ENCODE data around the gene CDH4.

The CDH4 gene

DNA sequence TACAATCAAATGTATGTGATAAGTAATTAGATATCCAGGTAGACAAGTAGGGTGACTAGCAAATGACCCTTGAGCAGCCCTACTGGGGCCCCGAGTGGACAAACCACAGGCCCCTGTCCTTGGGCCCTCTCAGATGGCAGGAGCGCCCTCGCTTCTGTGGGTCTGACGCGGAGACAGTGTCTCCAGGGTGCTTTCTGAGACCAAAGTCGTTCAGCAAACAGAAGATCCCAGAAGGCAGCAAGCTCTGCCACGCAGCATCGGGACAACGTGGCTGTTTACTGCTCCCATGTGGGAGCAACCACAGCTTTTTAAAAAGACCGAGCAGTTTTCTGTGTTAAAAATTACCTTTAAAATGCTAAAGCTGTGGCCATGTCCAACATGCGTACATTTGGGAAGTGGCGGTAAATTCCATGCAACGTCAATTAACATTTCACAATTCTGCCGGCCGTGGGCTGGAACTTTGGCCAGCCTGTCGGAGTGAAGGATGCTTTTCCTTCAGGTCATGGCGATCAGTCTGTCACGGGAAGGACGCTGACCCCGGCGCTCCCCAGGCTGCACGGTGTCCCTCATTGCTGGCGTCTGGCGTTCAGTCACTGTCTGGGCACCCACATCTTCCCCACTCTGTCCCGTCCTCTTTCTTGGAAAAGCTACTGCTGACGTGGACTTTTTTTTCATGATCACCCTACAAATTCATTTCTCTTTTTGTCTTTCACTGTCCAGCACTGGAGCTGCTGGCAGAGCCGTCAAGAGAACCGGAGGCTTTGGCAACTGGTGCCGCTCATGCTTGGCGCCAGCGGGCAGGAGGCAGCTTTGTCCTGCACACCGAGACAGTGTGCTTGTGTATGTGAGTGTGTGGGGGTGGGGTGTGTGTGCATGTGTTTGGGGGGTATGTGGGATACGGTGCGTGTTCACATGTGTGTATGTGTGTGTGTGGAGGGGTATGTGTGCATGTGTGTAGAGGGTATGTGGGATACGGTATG is 293.1 kb downstream of the CDH4 start:
- no peaks in the 10 kb centered on the region for H3K36me3 Mint-ChIP-seq (ENCODE audit: insufficient read depth)
- no peak overlapping the region for H3K4me3 Mint-ChIP-seq
- no peaks in the 10 kb centered on the region for H3K4me1 Mint-ChIP-seq
- no peak for DNase-seq (ENCODE audit: low spot score in 2 of 2)
- no peak overlapping the region for H3K27ac Mint-ChIP-seq (ENCODE audit: low read depth)
- peaks cover 14% of the 10 kb centered on the region for H3K27me3 Mint-ChIP-seq
- no peak for ATAC-seq (replicated peaks; ENCODE audit: extremely low read depth, poor library complexity, severe bottlenecking)
- H3K9me3 Mint-ChIP-seq = peaks cover 6% of the 10 kb centered on the region

DNA sequence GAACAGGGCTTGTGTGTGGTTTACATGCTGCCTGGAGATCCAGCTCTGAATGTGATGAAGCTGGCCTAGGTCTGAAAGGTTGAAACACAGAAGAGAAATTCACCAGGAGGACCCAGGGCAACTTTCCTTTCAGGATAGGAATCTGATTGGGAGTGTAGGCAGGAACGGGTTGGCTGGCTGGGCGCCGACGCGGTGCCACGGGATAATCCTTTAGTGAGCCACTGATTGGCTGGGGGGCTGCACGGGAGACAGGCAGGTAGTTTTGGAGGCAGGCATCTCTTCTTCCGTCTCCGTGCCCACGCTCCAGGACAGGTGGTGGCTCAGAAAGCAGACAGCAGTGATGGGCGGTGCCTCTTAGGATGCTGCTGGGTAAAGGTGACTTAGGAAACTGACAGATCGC is 294.6 kb downstream of the CDH4 start:
- ATAC-seq (replicated peaks; ENCODE audit: extremely low read depth, poor library complexity, severe bottlenecking) = no peak
- H3K27me3 Mint-ChIP-seq = peaks cover 21% of the 10 kb centered on the region
- no peaks in the 10 kb centered on the region for H3K4me1 Mint-ChIP-seq
- H3K27ac Mint-ChIP-seq (ENCODE audit: low read depth) = no peak overlapping the region
- DNase-seq (ENCODE audit: low spot score in 2 of 2) = no peak
- H3K9me3 Mint-ChIP-seq = peaks cover 10% of the 10 kb centered on the region
- no peak overlapping the region for H3K4me3 Mint-ChIP-seq
- H3K36me3 Mint-ChIP-seq (ENCODE audit: insufficient read depth) = no peaks in the 10 kb centered on the region

DNA sequence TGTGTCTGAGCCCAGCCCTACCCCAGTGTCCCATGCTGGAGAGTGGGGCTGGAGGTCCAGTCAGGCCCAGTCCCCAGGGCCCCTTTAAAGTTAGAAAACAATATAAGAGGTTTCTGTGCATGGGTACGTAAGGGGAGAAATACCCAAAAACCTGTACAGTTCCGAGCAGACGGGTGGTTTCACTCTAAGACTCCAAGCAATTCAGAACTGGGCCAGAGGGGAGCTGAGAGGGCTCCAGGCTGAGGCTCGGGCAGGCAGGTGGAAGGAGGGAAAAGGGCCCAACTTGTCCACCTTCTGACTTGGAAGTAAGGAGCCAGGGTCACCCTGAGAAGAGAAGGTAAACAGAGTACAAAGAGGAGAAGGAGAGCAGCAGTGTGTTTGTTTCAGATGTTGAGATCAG is 296.0 kb downstream of the CDH4 start:
- Mint-ChIP-seq H3K36me3 (ENCODE audit: insufficient read depth) (no peaks in the 10 kb centered on the region), H3K9me3 (peaks cover 10% of the 10 kb centered on the region), H3K27ac (ENCODE audit: low read depth) (no peak overlapping the region), H3K27me3 (peaks cover 23% of the 10 kb centered on the region), H3K4me1 (no peaks in the 10 kb centered on the region), H3K4me3 (no peak overlapping the region)
- DNase-seq (ENCODE audit: low spot score in 2 of 2) = no peak
- no peak for ATAC-seq (replicated peaks; ENCODE audit: extremely low read depth, poor library complexity, severe bottlenecking)

GRCh38 chr20:61549865-61550264 is 297.8 kb downstream of the CDH4 start:
- DNase-seq (ENCODE audit: low spot score in 2 of 2) (no peak), ATAC-seq (replicated peaks; ENCODE audit: extremely low read depth, poor library complexity, severe bottlenecking) (no peak)
- no peak overlapping the region for H3K4me3 Mint-ChIP-seq
- H3K27me3 Mint-ChIP-seq = peaks cover 23% of the 10 kb centered on the region
- H3K9me3 Mint-ChIP-seq = peaks cover 10% of the 10 kb centered on the region
- H3K27ac Mint-ChIP-seq (ENCODE audit: low read depth) = no peak overlapping the region
- H3K4me1 Mint-ChIP-seq = no peaks in the 10 kb centered on the region
- no peaks in the 10 kb centered on the region for H3K36me3 Mint-ChIP-seq (ENCODE audit: insufficient read depth)

- no peak overlapping the region for H3K27ac Mint-ChIP-seq (ENCODE audit: low read depth)
- H3K9me3 Mint-ChIP-seq = peaks cover 4% of the 10 kb centered on the region
- no peak overlapping the region for H3K4me3 Mint-ChIP-seq
- no peaks in the 10 kb centered on the region for H3K36me3 Mint-ChIP-seq (ENCODE audit: insufficient read depth)
- no peak for DNase-seq (ENCODE audit: low spot score in 2 of 2)
- peaks cover 23% of the 10 kb centered on the region for H3K27me3 Mint-ChIP-seq
- H3K4me1 Mint-ChIP-seq = no peaks in the 10 kb centered on the region
- no peak for ATAC-seq (replicated peaks; ENCODE audit: extremely low read depth, poor library complexity, severe bottlenecking)
These were observed 299.3 kb downstream of the CDH4 start for GRCh38 chr20:61551401-61551800.

GRCh38 chr20:61554617-61555016 is 302.6 kb downstream of the CDH4 start:
- H3K27ac Mint-ChIP-seq (ENCODE audit: low read depth) = no peak overlapping the region

DNA sequence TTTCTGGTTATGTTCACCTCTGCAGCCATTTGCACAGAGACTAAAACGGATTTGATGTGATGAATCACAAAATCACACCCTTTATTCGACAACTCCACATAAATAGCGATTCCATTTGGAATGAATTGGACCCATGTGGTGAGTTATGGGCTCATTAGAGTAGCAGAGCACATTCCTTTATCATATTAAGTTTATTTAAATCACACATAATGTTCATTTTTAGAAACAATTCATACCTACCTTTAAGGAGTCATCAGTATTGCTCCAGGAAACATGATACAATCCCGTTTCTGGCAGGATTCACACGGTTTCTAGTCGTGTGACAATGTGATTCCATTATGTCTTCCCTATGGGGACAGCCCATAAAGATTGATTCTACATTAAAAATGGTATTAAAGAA is 303.5 kb downstream of the CDH4 start:
- peaks cover 9% of the 10 kb centered on the region for H3K27me3 Mint-ChIP-seq
- H3K36me3 Mint-ChIP-seq (ENCODE audit: insufficient read depth) = no peaks in the 10 kb centered on the region
- H3K27ac Mint-ChIP-seq (ENCODE audit: low read depth) = no peak overlapping the region
- DNase-seq (ENCODE audit: low spot score in 2 of 2) = no peak
- peaks cover 4% of the 10 kb centered on the region for H3K9me3 Mint-ChIP-seq
- no peak overlapping the region for H3K4me3 Mint-ChIP-seq
- no peak for ATAC-seq (replicated peaks; ENCODE audit: extremely low read depth, poor library complexity, severe bottlenecking)
- no peaks in the 10 kb centered on the region for H3K4me1 Mint-ChIP-seq

More at GRCh38 chr20:61554617-61555016, 302.6 kb downstream of the CDH4 start:
- Mint-ChIP-seq H3K4me1 (no peaks in the 10 kb centered on the region), H3K4me3 (no peak overlapping the region), H3K36me3 (ENCODE audit: insufficient read depth) (no peaks in the 10 kb centered on the region), H3K9me3 (peaks cover 4% of the 10 kb centered on the region), H3K27me3 (peaks cover 9% of the 10 kb centered on the region)
- DNase-seq (ENCODE audit: low spot score in 2 of 2) (no peak), ATAC-seq (replicated peaks; ENCODE audit: extremely low read depth, poor library complexity, severe bottlenecking) (no peak)

- Mint-ChIP-seq H3K27me3 (peaks cover 7% of the 10 kb centered on the region), H3K27ac (ENCODE audit: low read depth) (no peak overlapping the region), H3K4me3 (no peak overlapping the region), H3K36me3 (ENCODE audit: insufficient read depth) (no peaks in the 10 kb centered on the region), H3K9me3 (peaks cover 4% of the 10 kb centered on the region), H3K4me1 (no peaks in the 10 kb centered on the region)
- DNase-seq (ENCODE audit: low spot score in 2 of 2) = no peak
- no peak for ATAC-seq (replicated peaks; ENCODE audit: extremely low read depth, poor library complexity, severe bottlenecking)
These were observed 304.1 kb downstream of the CDH4 start for GRCh38 chr20:61556111-61556510.

GRCh38 chr20:61556673-61557072 is 304.6 kb downstream of the CDH4 start:
- H3K9me3 Mint-ChIP-seq = no peaks in the 10 kb centered on the region

GRCh38 chr20:61557621-61558020 is 305.6 kb downstream of the CDH4 start:
- H3K9me3 Mint-ChIP-seq = no peaks in the 10 kb centered on the region

More at GRCh38 chr20:61556673-61557072, 304.6 kb downstream of the CDH4 start:
- Mint-ChIP-seq H3K27ac (ENCODE audit: low read depth) (no peak overlapping the region), H3K27me3 (peaks cover 1% of the 10 kb centered on the region), H3K4me3 (no peak overlapping the region), H3K4me1 (no peaks in the 10 kb centered on the region), H3K36me3 (ENCODE audit: insufficient read depth) (no peaks in the 10 kb centered on the region)
- ATAC-seq (replicated peaks; ENCODE audit: extremely low read depth, poor library complexity, severe bottlenecking) (no peak), DNase-seq (ENCODE audit: low spot score in 2 of 2) (no peak)

GRCh38 chr20:61558726-61559125 is 306.7 kb downstream of the CDH4 start:
- Mint-ChIP-seq H3K27me3 (no peaks in the 10 kb centered on the region), H3K27ac (ENCODE audit: low read depth) (no peak overlapping the region), H3K9me3 (no peaks in the 10 kb centered on the region), H3K4me3 (no peak overlapping the region), H3K4me1 (no peaks in the 10 kb centered on the region), H3K36me3 (ENCODE audit: insufficient read depth) (no peaks in the 10 kb centered on the region)
- DNase-seq (ENCODE audit: low spot score in 2 of 2) (no peak), ATAC-seq (replicated peaks; ENCODE audit: extremely low read depth, poor library complexity, severe bottlenecking) (no peak)

More at GRCh38 chr20:61557621-61558020, 305.6 kb downstream of the CDH4 start:
- Mint-ChIP-seq H3K27ac (ENCODE audit: low read depth) (no peak overlapping the region), H3K36me3 (ENCODE audit: insufficient read depth) (no peaks in the 10 kb centered on the region), H3K4me3 (no peak overlapping the region), H3K4me1 (no peaks in the 10 kb centered on the region), H3K27me3 (no peaks in the 10 kb centered on the region)
- ATAC-seq (replicated peaks; ENCODE audit: extremely low read depth, poor library complexity, severe bottlenecking) (no peak), DNase-seq (ENCODE audit: low spot score in 2 of 2) (no peak)

DNA sequence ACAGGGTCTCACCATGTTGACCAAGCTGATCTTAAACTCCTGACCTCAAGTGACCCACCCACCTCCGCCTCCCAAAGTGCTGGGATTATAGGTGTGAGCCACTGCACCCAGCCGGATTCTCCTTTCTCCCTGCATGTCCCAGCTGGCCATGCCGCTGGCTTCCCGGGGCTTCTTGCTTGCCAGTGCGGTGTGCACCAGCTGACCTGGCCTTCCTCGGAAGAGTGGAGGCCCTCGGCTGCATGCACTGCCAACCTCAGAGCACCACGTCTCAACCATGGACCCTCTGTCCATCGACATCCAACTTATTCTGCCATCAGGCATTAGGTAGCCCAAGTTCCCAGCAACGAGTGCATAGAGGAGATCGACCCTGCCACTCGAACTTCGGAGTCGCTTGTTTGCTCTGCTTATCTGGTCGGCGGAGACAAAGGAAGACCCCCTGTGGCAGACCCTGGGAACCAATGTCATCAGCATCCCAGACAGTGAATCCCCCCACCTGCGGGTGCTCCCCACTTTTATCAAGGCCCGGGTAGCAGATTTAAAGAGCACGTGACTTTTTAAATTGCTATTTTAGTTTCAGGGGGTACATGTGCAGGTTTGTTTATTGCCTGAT is 307.8 kb downstream of the CDH4 start:
- no peaks in the 10 kb centered on the region for H3K9me3 Mint-ChIP-seq
- no peak for DNase-seq (ENCODE audit: low spot score in 2 of 2)
- no peak overlapping the region for H3K27ac Mint-ChIP-seq (ENCODE audit: low read depth)
- H3K4me1 Mint-ChIP-seq = no peaks in the 10 kb centered on the region
- no peaks in the 10 kb centered on the region for H3K27me3 Mint-ChIP-seq
- H3K36me3 Mint-ChIP-seq (ENCODE audit: insufficient read depth) = no peaks in the 10 kb centered on the region
- no peak for ATAC-seq (replicated peaks; ENCODE audit: extremely low read depth, poor library complexity, severe bottlenecking)
- no peak overlapping the region for H3K4me3 Mint-ChIP-seq

GRCh38 chr20:61560361-61560853 is 308.3 kb downstream of the CDH4 start:
- DNase-seq (ENCODE audit: low spot score in 2 of 2) = no peak
- ATAC-seq (replicated peaks; ENCODE audit: extremely low read depth, poor library complexity, severe bottlenecking) = no peak
- no peak overlapping the region for H3K4me3 Mint-ChIP-seq
- H3K4me1 Mint-ChIP-seq = no peaks in the 10 kb centered on the region
- no peaks in the 10 kb centered on the region for H3K27me3 Mint-ChIP-seq
- H3K36me3 Mint-ChIP-seq (ENCODE audit: insufficient read depth) = no peaks in the 10 kb centered on the region
- no peaks in the 10 kb centered on the region for H3K9me3 Mint-ChIP-seq
- H3K27ac Mint-ChIP-seq (ENCODE audit: low read depth) = no peak overlapping the region

All from central memory CD8-positive, alpha-beta T cell (primary cell).